ENCODE results near the gene TNFAIP3.

TNFAIP3 gene

DNA sequence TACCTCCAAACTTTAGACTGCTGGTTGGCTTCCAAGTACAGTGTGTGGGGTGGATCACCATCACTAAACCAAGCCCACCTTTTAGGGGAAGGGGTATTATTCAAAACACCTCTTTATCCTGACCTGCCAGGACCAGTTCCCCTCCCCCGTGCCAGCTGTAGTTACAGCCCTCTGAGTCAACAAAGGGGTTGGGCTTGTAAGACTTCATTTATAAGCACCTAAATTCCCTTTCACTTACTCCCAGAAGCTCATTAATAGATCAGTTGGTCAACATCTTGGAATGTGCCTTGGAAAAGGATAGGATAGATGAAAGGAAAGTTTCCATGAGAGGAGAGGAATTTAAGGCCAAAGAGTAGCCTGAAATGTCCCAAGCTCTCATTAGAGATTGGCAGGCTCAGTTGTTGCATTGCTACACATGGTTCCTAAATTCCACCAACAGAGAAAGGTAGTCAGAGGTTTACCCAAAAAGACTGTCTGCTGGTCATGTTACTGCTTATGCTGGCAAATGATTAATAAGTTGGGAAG lies 59.2 kb downstream of the TNFAIP3 start:
- DNase-seq: peak; percentile 69

DNA sequence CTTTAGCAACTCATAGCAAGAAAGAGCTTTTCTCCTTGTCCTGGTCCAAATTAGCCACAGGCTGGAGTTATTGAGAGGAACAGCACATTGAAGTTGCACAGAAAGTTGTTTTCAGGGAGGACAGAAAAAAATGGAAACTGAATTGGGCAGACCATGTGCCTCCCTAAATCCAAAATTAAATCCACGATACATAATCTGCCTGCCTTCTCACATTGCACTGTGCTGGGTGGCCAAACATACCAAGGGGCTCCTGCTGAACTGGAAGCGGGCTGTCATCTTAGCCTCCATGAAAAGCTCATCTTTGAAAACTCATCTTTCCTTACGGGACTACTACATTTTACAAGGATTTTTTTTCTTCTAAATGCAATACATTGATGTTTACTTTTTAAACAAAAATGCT lies 59.9 kb downstream of the TNFAIP3 start:
- no peak for DNase-seq

DNA sequence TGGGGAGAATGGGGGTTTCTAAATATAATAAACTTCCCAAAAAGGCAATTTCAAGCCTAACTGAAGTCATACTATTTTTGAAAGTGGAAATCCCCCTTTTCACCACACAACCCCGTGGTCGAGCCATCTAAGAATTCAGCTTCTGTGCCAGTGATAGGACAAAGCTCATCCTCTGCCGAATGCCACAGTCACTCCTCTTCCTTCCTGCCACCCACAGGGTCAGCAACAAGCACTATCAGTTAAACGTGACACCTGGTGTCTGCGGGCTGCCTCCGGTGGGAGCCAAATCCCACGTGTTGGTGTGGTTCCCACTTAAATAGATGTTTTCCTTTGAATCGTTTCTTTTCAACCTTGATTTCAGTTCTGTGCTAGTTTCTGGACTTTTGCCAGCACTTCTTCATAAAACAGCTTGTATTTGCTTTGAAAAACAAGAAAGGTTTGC lies 60.7 kb downstream of the TNFAIP3 start:
- peak; percentile 84 for DNase-seq

DNA sequence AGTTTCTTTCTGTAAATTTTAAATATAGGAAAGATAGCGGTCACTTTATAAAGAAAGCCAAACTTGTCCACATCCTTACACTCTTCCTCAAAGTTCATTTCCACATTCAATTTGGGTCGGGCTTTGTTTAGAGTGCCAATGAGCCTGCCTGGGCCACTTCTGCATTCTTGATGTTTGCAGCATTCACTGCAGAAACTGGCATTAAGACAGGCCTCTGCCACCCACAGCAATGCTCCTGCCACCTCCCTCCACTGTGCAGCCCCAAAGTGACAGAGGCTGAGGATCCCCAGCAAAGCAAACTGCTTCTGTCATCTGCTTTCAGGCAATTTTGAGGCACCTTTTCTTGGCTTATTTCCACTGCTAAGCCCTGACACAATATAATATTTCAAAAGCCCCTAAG lies 61.2 kb downstream of the TNFAIP3 start:
- DNase-seq: peak; percentile 52

DNA sequence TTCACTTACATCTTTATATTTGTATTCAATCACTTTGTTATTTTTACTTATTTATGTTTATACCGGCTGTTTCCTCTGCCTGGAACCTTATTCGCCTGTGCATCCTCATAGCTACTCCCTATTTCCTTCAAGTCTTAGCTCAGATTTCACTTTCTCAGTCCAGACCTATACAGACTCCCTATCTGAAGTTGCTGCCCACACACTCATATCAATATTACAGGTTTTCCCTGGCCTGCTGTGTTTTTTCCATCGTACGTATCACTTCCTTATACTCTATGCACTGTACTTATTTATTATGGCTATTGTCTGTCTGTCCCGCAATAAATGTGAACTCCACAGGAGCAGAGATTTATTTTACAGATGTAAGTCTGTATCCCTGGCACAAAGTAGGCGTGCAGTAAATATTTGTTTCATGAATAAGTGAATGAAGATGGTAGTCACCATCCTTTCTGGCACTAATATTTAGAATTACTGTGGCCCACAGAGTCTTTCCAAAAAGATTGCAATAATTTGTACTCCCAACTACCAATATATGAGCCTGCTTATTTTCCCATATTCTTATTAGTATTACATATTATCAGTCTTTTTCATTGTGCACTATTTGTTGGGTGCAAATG lies 64.9 kb downstream of the TNFAIP3 start:
- DNase-seq: no peak
